ENCODE results near the gene OR13A1. TPM values are rescaled to one million over a fixed set of nuclear protein-coding genes. Genes with fewer than 3 reads are reported as not detected.
A peak's percentile ranks its signal among the peaks of the same experiment; 100 is the strongest.
"Not testable (repeated sequence)": the region's sequence is repeated elsewhere in the genome, so short reads cannot be mapped to it uniquely, and the experiment has no call there.

Gene OR13A1
- total RNA-seq, 2 experiments from 2014 or later: not detected

GRCh38 chr10:45325116-45325515 lies 9.7 kb upstream of the OR13A1 start:
- ATAC-seq: no peak
- CTCF ChIA-PET: no interaction called here
- peaks cover 42% of the 10 kb centered on the region for H3K27me3 Mint-ChIP-seq
- H3K9me3 Mint-ChIP-seq (ENCODE audit: low read depth): peaks cover 5% of the 10 kb centered on the region
- H3K27ac Mint-ChIP-seq: no peak overlapping the region
- H3K4me1 Mint-ChIP-seq: no peaks in the 10 kb centered on the region
- no peak overlapping the region for H3K4me3 Mint-ChIP-seq
- no peaks in the 10 kb centered on the region for H3K36me3 Mint-ChIP-seq
- DNase-seq: no peak

- CTCF ChIA-PET: no interaction called here
- ATAC-seq (no peak), DNase-seq (no peak)
- Mint-ChIP-seq H3K4me1 (no peaks in the 10 kb centered on the region), H3K4me3 (no peak overlapping the region), H3K36me3 (no peaks in the 10 kb centered on the region), H3K27ac (no peak overlapping the region), H3K9me3 (ENCODE audit: low read depth) (no peaks in the 10 kb centered on the region), H3K27me3 (peaks cover 38% of the 10 kb centered on the region)
These were observed 4.3 kb upstream of the OR13A1 start for GRCh38 chr10:45319702-45320101.

- no peak overlapping the region for H3K4me3 Mint-ChIP-seq
- CTCF ChIA-PET: no interaction called here
- no peak for ATAC-seq
These were observed 2.0 kb downstream of the OR13A1 start for GRCh38 chr10:45313264-45313873.

GRCh38 chr10:45308707-45309106 lies 6.7 kb downstream of the OR13A1 start:
- H3K27ac Mint-ChIP-seq: no peak overlapping the region
- H3K4me1 Mint-ChIP-seq: no peaks in the 10 kb centered on the region
- no peak overlapping the region for H3K4me3 Mint-ChIP-seq
- H3K27me3 Mint-ChIP-seq: peaks cover 40% of the 10 kb centered on the region
- no peak for ATAC-seq
- DNase-seq: no peak
- peaks cover 3% of the 10 kb centered on the region for H3K36me3 Mint-ChIP-seq
- CTCF ChIA-PET: interaction anchor here (1.0 kb wide), 2 partner anchors 144 to 156 kb away, joined by 3 to 4 read pairs; no protein-coding TSS in a partner anchor
- no peaks in the 10 kb centered on the region for H3K9me3 Mint-ChIP-seq (ENCODE audit: low read depth)

More at GRCh38 chr10:45313264-45313873, 2.0 kb downstream of the OR13A1 start:
- H3K9me3 Mint-ChIP-seq (ENCODE audit: low read depth): no peaks in the 10 kb centered on the region
- H3K36me3 Mint-ChIP-seq: peaks cover 5% of the 10 kb centered on the region
- no peak overlapping the region for H3K27ac Mint-ChIP-seq
- H3K4me1 Mint-ChIP-seq: no peaks in the 10 kb centered on the region
- DNase-seq: no peak
- H3K27me3 Mint-ChIP-seq: peaks cover 41% of the 10 kb centered on the region

GRCh38 chr10:45302573-45302972 lies 12.8 kb downstream of the OR13A1 start:
- Mint-ChIP-seq H3K36me3 (no peaks in the 10 kb centered on the region), H3K9me3 (ENCODE audit: low read depth) (no peaks in the 10 kb centered on the region), H3K27ac (no peak overlapping the region), H3K27me3 (peaks cover 60% of the 10 kb centered on the region), H3K4me1 (peaks cover 5% of the 10 kb centered on the region), H3K4me3 (no peak overlapping the region)
- no peak for DNase-seq
- CTCF ChIA-PET: no interaction called here
- ATAC-seq: no peak

- peaks cover 19% of the 10 kb centered on the region for H3K4me1 Mint-ChIP-seq
- DNase-seq; H3K9me3 Mint-ChIP-seq (ENCODE audit: low read depth); ATAC-seq; H3K36me3 Mint-ChIP-seq; H3K27ac Mint-ChIP-seq; CTCF ChIA-PET: not testable (repeated sequence)
- peak overlapping the region; percentile 10 for H3K4me3 Mint-ChIP-seq
- peaks cover 70% of the 10 kb centered on the region for H3K27me3 Mint-ChIP-seq
These were observed 17.0 kb downstream of the OR13A1 start for GRCh38 chr10:45298341-45298955.

- Mint-ChIP-seq H3K27me3 (peaks cover 48% of the 10 kb centered on the region), H3K36me3 (no peaks in the 10 kb centered on the region), H3K4me1 (peaks cover 28% of the 10 kb centered on the region), H3K9me3 (ENCODE audit: low read depth) (no peaks in the 10 kb centered on the region), H3K27ac (no peak overlapping the region), H3K4me3 (no peak overlapping the region)
- DNase-seq (peak; percentile 48), ATAC-seq (peak; percentile 58)
- CTCF ChIA-PET: interaction anchor here (0.8 kb wide), 1 partner anchor 127 kb away, joined by 3 read pairs; no protein-coding TSS in a partner anchor
These were observed 20.7 kb downstream of the OR13A1 start for GRCh38 chr10:45294681-45295080.

GRCh38 chr10:45286980-45287379 lies 28.4 kb downstream of the OR13A1 start:
- Mint-ChIP-seq H3K27ac (no peak overlapping the region), H3K4me3 (no peak overlapping the region), H3K9me3 (ENCODE audit: low read depth) (no peaks in the 10 kb centered on the region), H3K36me3 (no peaks in the 10 kb centered on the region), H3K27me3 (peaks cover 14% of the 10 kb centered on the region), H3K4me1 (peaks cover 2% of the 10 kb centered on the region)
- DNase-seq: no peak
- CTCF ChIA-PET: no interaction called here
- ATAC-seq: no peak

- DNase-seq: no peak
- Mint-ChIP-seq H3K36me3 (no peaks in the 10 kb centered on the region), H3K9me3 (ENCODE audit: low read depth) (no peaks in the 10 kb centered on the region), H3K27ac (no peak overlapping the region), H3K4me3 (no peak overlapping the region), H3K27me3 (peaks cover 42% of the 10 kb centered on the region), H3K4me1 (no peaks in the 10 kb centered on the region)
- CTCF ChIA-PET: no interaction called here
- no peak for ATAC-seq
These were observed 33.3 kb downstream of the OR13A1 start for GRCh38 chr10:45282061-45282460.

- Mint-ChIP-seq H3K27ac (no peak overlapping the region), H3K9me3 (ENCODE audit: low read depth) (no peaks in the 10 kb centered on the region), H3K36me3 (no peaks in the 10 kb centered on the region), H3K4me3 (no peak overlapping the region), H3K4me1 (no peaks in the 10 kb centered on the region), H3K27me3 (peaks cover 42% of the 10 kb centered on the region)
- DNase-seq: no peak
- no peak for ATAC-seq
- CTCF ChIA-PET: no interaction called here
These were observed 35.2 kb downstream of the OR13A1 start for GRCh38 chr10:45280113-45280760.

- CTCF ChIA-PET: no interaction called here
- H3K9me3 Mint-ChIP-seq (ENCODE audit: low read depth): no peaks in the 10 kb centered on the region
- H3K4me1 Mint-ChIP-seq: no peaks in the 10 kb centered on the region
- DNase-seq: no peak
- H3K36me3 Mint-ChIP-seq: no peaks in the 10 kb centered on the region
- H3K27me3 Mint-ChIP-seq: peaks cover 42% of the 10 kb centered on the region
- no peak overlapping the region for H3K27ac Mint-ChIP-seq
- no peak overlapping the region for H3K4me3 Mint-ChIP-seq
- no peak for ATAC-seq
These were observed 35.7 kb downstream of the OR13A1 start for GRCh38 chr10:45279682-45280081.

GRCh38 chr10:45278860-45279498 lies 36.4 kb downstream of the OR13A1 start:
- no peaks in the 10 kb centered on the region for H3K9me3 Mint-ChIP-seq (ENCODE audit: low read depth)
- DNase-seq (no peak), ATAC-seq (no peak)
- H3K36me3 Mint-ChIP-seq: no peaks in the 10 kb centered on the region
- no peaks in the 10 kb centered on the region for H3K4me1 Mint-ChIP-seq
- CTCF ChIA-PET: no interaction called here
- H3K4me3 Mint-ChIP-seq: no peak overlapping the region
- no peak overlapping the region for H3K27ac Mint-ChIP-seq
- H3K27me3 Mint-ChIP-seq: peaks cover 47% of the 10 kb centered on the region

GRCh38 chr10:45276146-45276545 lies 39.3 kb downstream of the OR13A1 start:
- CTCF ChIA-PET; H3K4me1 Mint-ChIP-seq; H3K36me3 Mint-ChIP-seq; H3K4me3 Mint-ChIP-seq; ATAC-seq; H3K9me3 Mint-ChIP-seq (ENCODE audit: low read depth); H3K27ac Mint-ChIP-seq; DNase-seq: not testable (repeated sequence)
- H3K27me3 Mint-ChIP-seq: peaks cover 37% of the 10 kb centered on the region

GRCh38 chr10:45274364-45274763 lies 41.0 kb downstream of the OR13A1 start:
- DNase-seq: no peak
- no peaks in the 10 kb centered on the region for H3K36me3 Mint-ChIP-seq
- CTCF ChIA-PET: no interaction called here
- no peaks in the 10 kb centered on the region for H3K9me3 Mint-ChIP-seq (ENCODE audit: low read depth)
- H3K27ac Mint-ChIP-seq: no peak overlapping the region
- peaks cover 37% of the 10 kb centered on the region for H3K27me3 Mint-ChIP-seq
- ATAC-seq: no peak
- H3K4me1 Mint-ChIP-seq: no peaks in the 10 kb centered on the region
- H3K4me3 Mint-ChIP-seq: no peak overlapping the region

Data from activated CD8-positive, alpha-beta memory T cell treated with anti-CD3 and anti-CD28 coated beads, Interleukin-2, amount 10 ng/mL, durations not matched to agents 7 days and 5 days (primary cell).